ENCODE data around the gene TOP2B.

- no peak for TF ChIP-seq EZH2 (IDR thresholded peaks at IDR 0.05; ENCODE audit: insufficient read depth, poor library complexity, severe bottlenecking)
- TF ChIP-seq EZH2phosphoT487 (IDR thresholded peaks at IDR 0.05; ENCODE audit: insufficient read depth, low read depth) = no peak
Measured at GRCh38 chr3:25574172-25574765, 90.4 kb downstream of the TOP2B start.

All from GM23248 (cell line).